Left ventricle myocardium inferior (tissue), 1 donor: Measurements from ENCODE around the gene STK40. TPM values are rescaled to one million over a fixed set of nuclear protein-coding genes. Genes with fewer than 3 reads are reported as not detected.

Source experiments
- DNase-seq: peaks from one replicate; pipeline ENCODE4 v3.0.0-alpha.2; 2020
- H3K27ac ChIP-seq: fragments of 200-600 bp; replicated peaks from 2 replicates; pipeline ENCODE4 v1.8.0; 2021
- H3K27me3 ChIP-seq: fragments of 200-600 bp; 2 replicates; pipeline ENCODE4 v1.8.0; 2021; ENCODE audit warnings: low read depth
- H3K36me3 ChIP-seq: fragments of 200-600 bp; 2 replicates; pipeline ENCODE4 v1.8.0; 2021
- H3K4me1 ChIP-seq: fragments of 200-600 bp; 2 replicates; pipeline ENCODE4 v1.8.0; 2021
- H3K4me3 ChIP-seq: fragments of 200-600 bp; 2 replicates; pipeline ENCODE4 v1.8.0; 2021; ENCODE audit warnings: mild to moderate bottlenecking, moderate library complexity
- H3K9me3 ChIP-seq: fragments of 200-600 bp; replicated peaks from 2 replicates; pipeline ENCODE4 v1.8.0; 2021
- intact Hi-C: fragments of 100-400 bp; cut with micrococcal nuclease; formaldehyde crosslinking; loops from one replicate; pipeline ENCODE4 v1.11.0; 2022
- total RNA-seq: library from RNA; stranded (reverse); fragmentation: NEBNext Ultra II Directional; extraction: Animal tissue kit (Norgen Biotek cat#: 25700); gene quantifications from one replicate; pipeline ENCODE4 v1.2.1, GENCODE V29; 2021
- TF ChIP-seq, protein P1 (sequence below): fragments of 200-600 bp; IDR thresholded peaks from 2 replicates; pipeline ENCODE4 v1.8.0; 2021; ENCODE audit warnings: antibody characterized with exemption, mild to moderate bottlenecking, borderline replicate concordance
- donor health status: DM: no; HTN: yes; CAD: no; lungs with severe emphysema.

The STK40 gene
- total RNA-seq, 1 donor from 2014 or later: 69.8 TPM

DNA sequence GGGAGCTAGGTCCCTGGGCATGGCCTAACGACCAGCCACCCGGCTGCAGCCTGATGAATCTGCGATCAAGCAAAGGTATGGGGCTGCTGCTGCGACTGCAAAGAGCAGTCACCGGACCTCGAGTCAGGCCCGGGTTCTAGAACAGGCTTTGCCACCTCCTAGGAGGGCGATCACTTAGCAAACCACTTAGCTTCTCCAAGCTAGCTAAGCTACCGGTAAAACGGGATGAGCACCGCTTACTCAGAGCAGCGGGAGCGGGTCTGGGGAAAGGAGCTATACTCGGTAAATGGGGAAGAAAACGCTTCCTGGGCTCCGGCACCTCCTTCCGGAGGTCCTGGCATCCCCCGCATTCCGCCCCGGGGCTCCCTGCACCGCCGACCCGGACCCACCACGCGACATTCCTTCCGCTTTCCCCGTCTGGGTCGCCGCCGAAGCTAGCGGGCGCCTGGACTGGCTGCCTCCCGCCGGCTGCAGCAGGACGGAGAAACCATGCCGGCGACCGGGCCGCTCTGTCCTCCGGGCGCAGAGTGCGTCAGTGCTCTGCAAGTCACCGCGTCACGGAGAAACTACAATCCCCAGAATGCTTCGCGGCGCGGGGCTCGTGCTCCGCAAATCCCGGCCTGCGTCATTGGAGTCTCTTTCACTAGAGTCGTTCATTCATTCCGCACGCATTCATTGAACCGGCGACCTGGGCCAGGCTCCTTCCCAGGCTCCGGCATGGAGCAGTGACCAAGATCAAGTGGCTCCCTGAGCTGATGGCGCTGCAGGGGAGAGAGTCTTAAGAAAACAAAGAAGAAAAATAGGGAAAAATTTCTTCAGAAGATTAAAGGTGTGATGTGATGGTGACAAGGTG is 11.9 kb upstream of the STK40 start, which contains the start of gene LSM10:
TSS of gene LSM10 (minus strand) at position 531 of the 853 bp plus-strand sequence. CDS start 3,779 bp downstream, outside the sequence.
- TF ChIP-seq, protein P1, sequence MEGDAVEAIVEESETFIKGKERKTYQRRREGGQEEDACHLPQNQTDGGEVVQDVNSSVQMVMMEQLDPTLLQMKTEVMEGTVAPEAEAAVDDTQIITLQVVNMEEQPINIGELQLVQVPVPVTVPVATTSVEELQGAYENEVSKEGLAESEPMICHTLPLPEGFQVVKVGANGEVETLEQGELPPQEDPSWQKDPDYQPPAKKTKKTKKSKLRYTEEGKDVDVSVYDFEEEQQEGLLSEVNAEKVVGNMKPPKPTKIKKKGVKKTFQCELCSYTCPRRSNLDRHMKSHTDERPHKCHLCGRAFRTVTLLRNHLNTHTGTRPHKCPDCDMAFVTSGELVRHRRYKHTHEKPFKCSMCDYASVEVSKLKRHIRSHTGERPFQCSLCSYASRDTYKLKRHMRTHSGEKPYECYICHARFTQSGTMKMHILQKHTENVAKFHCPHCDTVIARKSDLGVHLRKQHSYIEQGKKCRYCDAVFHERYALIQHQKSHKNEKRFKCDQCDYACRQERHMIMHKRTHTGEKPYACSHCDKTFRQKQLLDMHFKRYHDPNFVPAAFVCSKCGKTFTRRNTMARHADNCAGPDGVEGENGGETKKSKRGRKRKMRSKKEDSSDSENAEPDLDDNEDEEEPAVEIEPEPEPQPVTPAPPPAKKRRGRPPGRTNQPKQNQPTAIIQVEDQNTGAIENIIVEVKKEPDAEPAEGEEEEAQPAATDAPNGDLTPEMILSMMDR: no peak

DNA sequence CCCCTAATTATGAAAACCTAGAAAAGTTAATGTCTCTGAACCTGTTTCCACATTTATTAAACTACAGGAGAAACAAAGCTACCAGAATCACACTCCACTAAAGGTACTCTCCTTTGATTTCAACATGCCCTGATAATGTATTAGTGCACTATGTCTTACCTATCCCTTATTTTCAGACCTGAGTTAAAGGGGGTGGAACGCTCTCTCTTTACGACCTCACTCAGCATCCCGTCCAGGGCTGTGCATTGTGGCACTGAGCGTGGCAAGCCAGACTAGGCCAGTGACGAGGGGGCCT is 11.3 kb upstream of the STK40 start:
- peak overlapping the region; percentile 86 for H3K4me3 ChIP-seq
- H3K27ac ChIP-seq: peak overlapping the region; percentile 95
- H3K9me3 ChIP-seq: no peaks in the 10 kb centered on the region
- no peaks in the 10 kb centered on the region for H3K27me3 ChIP-seq
- peaks cover 21% of the 10 kb centered on the region for H3K36me3 ChIP-seq
- TF ChIP-seq, protein P1: no peak
- DNase-seq: no peak
- intact Hi-C loops: no loop called here
- peaks cover 24% of the 10 kb centered on the region for H3K4me1 ChIP-seq

More for the DNA sequence above, 11.9 kb upstream of the STK40 start, which contains the start of gene LSM10:
- no peaks in the 10 kb centered on the region for H3K9me3 ChIP-seq
- H3K4me1 ChIP-seq: peaks cover 24% of the 10 kb centered on the region
- H3K27me3 ChIP-seq: no peaks in the 10 kb centered on the region
- peak within 1 kb of the TSS; percentile 95 for H3K27ac ChIP-seq
- peak within 1 kb of the TSS; percentile 86 for H3K4me3 ChIP-seq
- peak; percentile 94 for DNase-seq
- peaks cover 15% of the 10 kb centered on the region for H3K36me3 ChIP-seq
- intact Hi-C loops: no loop called here

DNA sequence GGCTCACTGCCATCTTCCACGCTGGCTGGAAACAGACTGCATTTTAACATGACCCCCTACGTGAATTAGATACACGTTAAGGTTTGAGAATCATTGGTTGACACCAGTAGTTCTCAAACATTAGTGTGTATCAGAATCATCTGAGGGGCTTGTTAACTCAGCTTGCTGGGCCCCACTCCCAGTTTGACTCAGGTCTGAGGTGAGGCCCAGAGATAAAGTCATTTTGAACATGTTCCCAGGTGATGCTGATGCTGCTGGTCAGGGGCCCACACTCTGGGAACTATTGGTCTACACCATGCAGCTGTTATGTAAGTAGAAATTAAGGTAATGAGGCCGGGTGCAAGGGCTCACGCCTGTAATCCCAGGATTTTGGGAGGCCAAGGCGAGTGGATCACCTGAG is 10.6 kb upstream of the STK40 start:
- DNase-seq: no peak

DNA sequence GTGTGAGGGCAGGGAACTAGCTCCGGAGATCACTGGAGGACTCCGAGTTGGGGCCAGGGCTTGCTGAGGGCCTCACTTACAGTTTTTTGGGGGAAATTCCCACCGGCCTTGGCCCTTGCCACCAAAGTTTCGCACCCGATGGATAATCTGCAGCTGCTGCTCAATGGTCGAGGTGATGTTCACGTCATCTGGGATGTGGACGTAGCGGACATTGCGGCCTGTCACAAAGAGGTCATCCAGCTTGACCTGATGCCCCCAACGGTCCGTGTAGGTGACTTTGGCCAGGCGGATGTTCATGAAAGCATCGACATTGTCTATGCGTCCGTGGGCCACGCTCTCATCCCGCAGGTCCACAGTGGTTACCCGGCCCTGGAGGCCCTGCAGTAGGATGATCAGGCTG is 8.0 kb upstream of the STK40 start:
- intact Hi-C loops: no loop called here
- Histone ChIP-seq H3K4me3 (no peak overlapping the region), H3K27me3 (no peaks in the 10 kb centered on the region), H3K9me3 (no peaks in the 10 kb centered on the region), H3K36me3 (peaks cover 39% of the 10 kb centered on the region), H3K4me1 (peaks cover 42% of the 10 kb centered on the region), H3K27ac (no peak overlapping the region)
- TF ChIP-seq, protein P1: no peak
- no peak for DNase-seq

More for the DNA sequence above, 10.6 kb upstream of the STK40 start:
- H3K9me3 ChIP-seq: no peaks in the 10 kb centered on the region
- H3K27me3 ChIP-seq: no peaks in the 10 kb centered on the region
- no peak overlapping the region for H3K27ac ChIP-seq
- H3K36me3 ChIP-seq: peaks cover 26% of the 10 kb centered on the region
- peak overlapping the region; percentile 86 for H3K4me3 ChIP-seq
- intact Hi-C loops: no loop called here
- TF ChIP-seq, protein P1: no peak
- peaks cover 24% of the 10 kb centered on the region for H3K4me1 ChIP-seq

DNA sequence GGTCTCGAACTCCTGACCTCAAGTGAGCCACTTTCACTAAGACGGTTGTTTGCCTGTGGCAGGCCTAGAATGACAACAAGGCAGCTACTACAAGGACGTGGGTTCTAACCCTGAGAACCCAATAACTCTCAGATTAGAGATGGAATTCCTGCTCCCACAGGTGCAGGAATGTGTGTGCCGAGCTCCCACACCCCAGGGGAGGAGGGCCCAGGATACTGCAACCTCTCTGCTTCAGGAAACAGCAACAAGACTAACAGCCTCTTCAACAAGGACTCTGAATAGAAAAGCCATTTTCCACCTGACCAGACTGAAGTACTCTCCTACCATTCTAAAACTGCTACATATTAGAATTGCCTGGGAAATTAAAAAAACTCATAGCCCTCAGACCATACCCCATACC is 7.1 kb upstream of the STK40 start:
- Histone ChIP-seq H3K4me3 (no peak overlapping the region), H3K27ac (no peak overlapping the region), H3K36me3 (peaks cover 39% of the 10 kb centered on the region), H3K9me3 (no peaks in the 10 kb centered on the region), H3K27me3 (no peaks in the 10 kb centered on the region), H3K4me1 (peaks cover 44% of the 10 kb centered on the region)
- no peak for DNase-seq
- intact Hi-C loops: no loop called here
- TF ChIP-seq, protein P1: no peak
